Coronary artery (tissue), 2 donors: ENCODE data around the gene PCBD1.
A peak's percentile ranks its signal among the peaks of the same experiment; 100 is the strongest.
"Not testable (repeated sequence)": the region's sequence is repeated elsewhere in the genome, so short reads cannot be mapped to it uniquely, and the experiment has no call there.

Experiments
- DNase-seq: peaks from one replicate; pipeline ENCODE4 v3.0.0-alpha.2; 2017; ENCODE audit warnings: low spot score
- H3K27ac ChIP-seq, 2 donors: fragments of 200-600 bp; sonication (generic); one replicate each; pipeline ENCODE4 v1.5.1; 2016 to 2019
- H3K4me3 ChIP-seq: fragments of 200-600 bp; sonication (generic); 2 replicates; pipeline ENCODE4 v1.5.1; 2016; ENCODE audit warnings: mild to moderate bottlenecking, moderate library complexity
- CTCF ChIP-seq: fragments of 200-600 bp; sonication (generic); IDR thresholded peaks from one replicate; pipeline ENCODE4 v1.5.1; 2019; ENCODE audit warnings: antibody characterized with exemption

Gene PCBD1

GRCh38 chr10:70880077-70880534 lies 8.3 kb downstream of the PCBD1 start:
- peak; percentile 91 for TF ChIP-seq CTCF
- no peak for DNase-seq
- Histone ChIP-seq H3K27ac (no peak overlapping the region), H3K4me3 (no peak overlapping the region)

- no peak for TF ChIP-seq CTCF
- no peak for DNase-seq
Observed at GRCh38 chr10:70879207-70879606, 9.2 kb downstream of the PCBD1 start.

GRCh38 chr10:70874061-70874460 lies 14.3 kb downstream of the PCBD1 start:
- no peak overlapping the region for H3K27ac ChIP-seq
- no peak overlapping the region for H3K4me3 ChIP-seq
- no peak for TF ChIP-seq CTCF
- DNase-seq, result no peak

More at GRCh38 chr10:70879207-70879606, 9.2 kb downstream of the PCBD1 start:
- Histone ChIP-seq H3K27ac (no peak overlapping the region), H3K4me3 (no peak overlapping the region)

GRCh38 chr10:70872291-70872690 lies 16.1 kb downstream of the PCBD1 start:
- DNase-seq, result no peak
- Histone ChIP-seq H3K4me3 (no peak overlapping the region), H3K27ac (no peak overlapping the region)
- no peak for TF ChIP-seq CTCF

GRCh38 chr10:70866424-70866823 lies 21.9 kb downstream of the PCBD1 start:
- H3K4me3 ChIP-seq, result no peak overlapping the region
- no peak for TF ChIP-seq CTCF
- no peak overlapping the region for H3K27ac ChIP-seq
- DNase-seq, result no peak

GRCh38 chr10:70864935-70865334 lies 23.4 kb downstream of the PCBD1 start:
- no peak for TF ChIP-seq CTCF
- DNase-seq, result no peak
- no peak overlapping the region for H3K27ac ChIP-seq
- H3K4me3 ChIP-seq, result no peak overlapping the region

- Histone ChIP-seq H3K27ac (no peak overlapping the region), H3K4me3 (no peak overlapping the region)
- DNase-seq, result no peak
- no peak for TF ChIP-seq CTCF
Observed at GRCh38 chr10:70863470-70864160, 24.8 kb downstream of the PCBD1 start.

GRCh38 chr10:70861495-70862197 lies 26.7 kb downstream of the PCBD1 start:
- not testable (repeated sequence) for H3K4me3 ChIP-seq, H3K27ac ChIP-seq, DNase-seq
